Measurements from ENCODE around the gene GRIN2C.

The GRIN2C gene

GRCh38 chr17:74898376-74898946 lies 38.8 kb upstream of the GRIN2C start:
- Histone ChIP-seq H3K9me3 (no peaks in the 10 kb centered on the region), H3K9ac (no peak overlapping the region), H3K27ac (no peak overlapping the region), H4K20me1 (no peaks in the 10 kb centered on the region), H3K4me1 (peaks cover 19% of the 10 kb centered on the region), H3K4me2 (no peak overlapping the region), H3K27me3 (peaks cover 9% of the 10 kb centered on the region; the same call in 1 of the 2 replicates), H3K4me3 (no peak overlapping the region), H3K36me3 (no peaks in the 10 kb centered on the region)
- no peak for TF ChIP-seq Cebpa-rat (IDR thresholded peaks at IDR 0.05)

DNA sequence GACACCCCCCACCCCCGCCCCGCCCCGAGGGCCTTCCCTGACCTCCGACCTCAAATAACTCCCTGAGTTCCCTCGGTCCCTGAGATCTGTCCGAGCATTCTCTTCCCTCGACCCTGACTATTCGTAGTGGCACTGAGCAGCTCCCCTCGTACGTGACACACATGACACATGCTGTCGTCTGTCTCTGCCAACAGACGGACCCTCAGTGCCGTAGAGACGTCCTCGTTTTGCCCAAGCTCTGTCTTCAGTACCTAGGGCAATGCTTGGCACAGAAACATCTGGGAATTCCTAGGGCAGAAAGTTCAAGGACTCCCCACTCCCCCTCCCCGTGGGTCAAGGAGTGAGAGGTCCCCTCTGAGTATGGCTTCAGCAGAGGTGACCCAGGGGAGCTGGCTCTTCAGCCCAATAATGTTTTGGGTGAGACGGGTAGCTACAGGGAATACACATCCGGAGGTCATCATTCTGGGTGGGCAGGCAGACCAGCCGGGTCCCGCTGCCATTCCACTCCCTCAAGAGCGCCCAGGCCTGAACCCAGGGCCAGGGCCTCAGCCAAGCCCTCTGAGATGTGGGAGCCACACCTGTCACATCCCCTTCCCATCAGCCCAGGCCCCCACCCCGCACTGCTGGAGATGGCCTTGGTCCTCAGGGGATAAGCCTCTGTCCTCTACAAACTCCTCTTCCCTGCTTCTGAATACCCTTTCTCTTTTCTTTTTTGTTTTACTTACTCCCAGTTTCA lies 34.4 kb upstream of the GRIN2C start:
- no peak overlapping the region for H3K4me2 ChIP-seq
- no peak for TF ChIP-seq Cebpa-rat (IDR thresholded peaks at IDR 0.05)
- H3K36me3 ChIP-seq: no peaks in the 10 kb centered on the region
- H3K9ac ChIP-seq: no peak overlapping the region
- no peaks in the 10 kb centered on the region for H4K20me1 ChIP-seq
- H3K4me1 ChIP-seq: no peaks in the 10 kb centered on the region
- H3K9me3 ChIP-seq: no peaks in the 10 kb centered on the region
- H3K27me3 ChIP-seq: peaks cover 22% of the 10 kb centered on the region; the same call in 1 of the 2 replicates
- H3K4me3 ChIP-seq: no peak overlapping the region
- H3K27ac ChIP-seq: no peak overlapping the region

GRCh38 chr17:74892974-74893911 lies 33.6 kb upstream of the GRIN2C start, which contains the start of gene FADS6:
FADS6 (minus strand) TSS chr17:74893633; CDS start chr17:74893595, 38 bp downstream.
- no peaks in the 10 kb centered on the region for H3K4me1 ChIP-seq
- H3K9me3 ChIP-seq: no peaks in the 10 kb centered on the region
- H3K9ac ChIP-seq: no peak within 1 kb of the TSS
- no peaks in the 10 kb centered on the region for H4K20me1 ChIP-seq
- peaks cover 22% of the 10 kb centered on the region; the same call in 1 of the 2 replicates for H3K27me3 ChIP-seq
- no peak within 1 kb of the TSS for H3K4me2 ChIP-seq
- H3K4me3 ChIP-seq: no peak within 1 kb of the TSS
- H3K27ac ChIP-seq: no peak within 1 kb of the TSS
- no peaks in the 10 kb centered on the region for H3K36me3 ChIP-seq
- no peak for TF ChIP-seq Cebpa-rat (IDR thresholded peaks at IDR 0.05)

DNA sequence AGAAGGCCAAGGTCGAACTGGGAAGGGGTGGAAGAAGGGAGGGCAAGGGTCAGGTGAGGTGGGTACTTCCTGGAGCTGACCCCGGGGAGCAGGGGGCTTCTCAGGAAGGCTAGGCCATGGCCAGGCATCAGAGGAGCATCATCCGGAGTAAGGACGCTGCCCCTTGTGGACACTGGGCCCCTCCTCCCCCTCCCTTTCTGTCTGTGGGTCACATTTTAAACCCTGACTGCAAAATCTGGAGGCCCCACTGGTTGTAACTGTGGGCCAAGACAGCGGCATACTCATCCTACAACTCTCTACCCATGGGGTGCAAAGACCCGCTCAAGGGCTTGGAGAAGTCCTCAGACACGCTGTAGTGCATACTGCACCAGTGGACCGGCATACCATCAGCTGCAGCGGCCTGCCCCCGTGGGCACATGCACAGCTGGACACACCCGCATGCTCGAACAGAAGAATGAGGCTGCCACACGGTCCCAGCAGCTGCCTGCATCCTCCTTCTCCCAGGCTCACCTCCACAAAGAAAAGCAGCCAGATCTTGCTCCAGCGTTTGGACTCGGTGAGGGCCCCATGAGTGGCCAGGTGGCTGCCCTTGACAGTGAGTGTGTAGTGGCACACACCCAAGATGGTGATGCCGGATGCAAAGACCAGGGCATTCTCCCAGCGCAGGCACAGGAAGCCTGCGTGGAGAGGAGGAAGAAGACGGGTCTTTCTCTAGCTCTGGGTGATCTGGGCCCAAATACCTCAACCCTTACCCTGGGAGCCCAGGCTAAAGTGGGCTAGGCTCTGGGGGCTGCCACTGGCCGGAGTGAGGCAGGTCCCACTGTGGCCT lies 32.5 kb upstream of the GRIN2C start:
- H3K9ac ChIP-seq: no peak overlapping the region

GRCh38 chr17:74890554-74890953 lies 30.9 kb upstream of the GRIN2C start:
- Histone ChIP-seq H3K9ac (no peak overlapping the region), H3K36me3 (no peaks in the 10 kb centered on the region), H3K4me3 (no peak overlapping the region), H3K27me3 (peaks cover 22% of the 10 kb centered on the region; the same call in 1 of the 2 replicates), H3K9me3 (no peaks in the 10 kb centered on the region), H4K20me1 (no peaks in the 10 kb centered on the region), H3K27ac (no peak overlapping the region), H3K4me2 (no peak overlapping the region), H3K4me1 (no peaks in the 10 kb centered on the region)
- TF ChIP-seq Cebpa-rat (IDR thresholded peaks at IDR 0.05): no peak

More for the DNA sequence above, 32.5 kb upstream of the GRIN2C start:
- Histone ChIP-seq H3K4me1 (no peaks in the 10 kb centered on the region), H3K4me2 (no peak overlapping the region), H4K20me1 (no peaks in the 10 kb centered on the region), H3K27ac (no peak overlapping the region), H3K27me3 (peaks cover 22% of the 10 kb centered on the region; the same call in 1 of the 2 replicates), H3K36me3 (no peaks in the 10 kb centered on the region), H3K4me3 (no peak overlapping the region), H3K9me3 (no peaks in the 10 kb centered on the region)
- no peak for TF ChIP-seq Cebpa-rat (IDR thresholded peaks at IDR 0.05)

GRCh38 chr17:74888469-74888868 lies 28.8 kb upstream of the GRIN2C start:
- H3K9me3 ChIP-seq: no peaks in the 10 kb centered on the region
- no peak overlapping the region for H3K9ac ChIP-seq
- H3K27me3 ChIP-seq: peaks cover 13% of the 10 kb centered on the region; the same call in 1 of the 2 replicates
- TF ChIP-seq Cebpa-rat (IDR thresholded peaks at IDR 0.05): no peak
- H3K27ac ChIP-seq: no peak overlapping the region
- H3K4me3 ChIP-seq: no peak overlapping the region
- H3K4me2 ChIP-seq: no peak overlapping the region
- H3K4me1 ChIP-seq: peaks cover 1% of the 10 kb centered on the region; the same call in 1 of the 2 replicates
- H4K20me1 ChIP-seq: no peaks in the 10 kb centered on the region
- no peaks in the 10 kb centered on the region for H3K36me3 ChIP-seq

DNA sequence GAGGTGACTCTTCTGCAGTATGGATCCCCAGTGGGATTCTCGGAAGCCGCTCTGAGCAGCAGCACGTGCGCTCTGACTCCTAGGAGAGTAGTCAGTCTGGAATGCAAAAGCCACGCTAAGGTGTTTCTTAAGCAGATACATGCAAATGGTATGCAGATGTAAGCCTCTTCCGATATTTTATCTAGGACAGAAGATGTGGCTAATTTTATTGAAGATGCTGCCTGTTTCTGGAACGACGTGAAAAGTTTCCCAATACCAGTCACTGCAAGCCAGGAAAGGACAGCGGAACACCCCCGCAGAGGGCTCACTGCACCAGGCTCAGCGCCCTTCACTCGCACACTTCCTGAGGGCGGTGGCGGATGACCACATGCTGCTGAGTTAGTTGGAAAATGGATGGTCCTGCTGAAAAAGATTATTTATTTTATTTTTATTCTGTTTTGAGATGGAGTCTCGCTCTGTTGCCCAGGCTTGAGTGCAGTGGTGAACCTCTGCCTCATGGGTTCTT lies 23.6 kb upstream of the GRIN2C start:
- no peak for TF ChIP-seq Cebpa-rat (IDR thresholded peaks at IDR 0.05)
- no peak overlapping the region for H3K4me2 ChIP-seq
- no peaks in the 10 kb centered on the region for H3K27me3 ChIP-seq

GRCh38 chr17:74882517-74883240 lies 23.0 kb upstream of the GRIN2C start:
- no peak overlapping the region for H3K27ac ChIP-seq
- no peak for TF ChIP-seq Cebpa-rat (IDR thresholded peaks at IDR 0.05)
- peaks cover 15% of the 10 kb centered on the region for H3K4me1 ChIP-seq
- H4K20me1 ChIP-seq: no peaks in the 10 kb centered on the region
- no peak overlapping the region for H3K9ac ChIP-seq
- no peaks in the 10 kb centered on the region for H3K9me3 ChIP-seq
- no peak overlapping the region for H3K4me3 ChIP-seq
- H3K36me3 ChIP-seq: no peaks in the 10 kb centered on the region
- H3K27me3 ChIP-seq: no peaks in the 10 kb centered on the region
- H3K4me2 ChIP-seq: no peak overlapping the region

More for the DNA sequence above, 23.6 kb upstream of the GRIN2C start:
- Histone ChIP-seq H4K20me1 (no peaks in the 10 kb centered on the region), H3K9me3 (no peaks in the 10 kb centered on the region), H3K27ac (no peak overlapping the region), H3K4me3 (no peak overlapping the region), H3K36me3 (no peaks in the 10 kb centered on the region), H3K9ac (no peak overlapping the region), H3K4me1 (peaks cover 9% of the 10 kb centered on the region)
